Osteocyte (in vitro differentiated cells): ENCODE measurements around the gene CCDC27. TPM values are rescaled to one million over a fixed set of nuclear protein-coding genes. Genes with fewer than 3 reads are reported as not detected.

Source experiments
- DNase-seq: peaks from one replicate; pipeline ENCODE4 v3.0.0; 2021; ENCODE audit warnings: mixed read lengths; ENCODE audit not compliant: unreplicated experiment; ENCODE audit errors: extremely low spot score
- H3K27ac Mint-ChIP-seq: one replicate; pipeline ENCODE4 v1.8.0; 2021; ENCODE audit warnings: mild to moderate bottlenecking, mixed read lengths; ENCODE audit not compliant: unreplicated experiment
- H3K27me3 Mint-ChIP-seq: one replicate; pipeline ENCODE4 v1.8.0; 2021; ENCODE audit warnings: mixed read lengths; ENCODE audit not compliant: unreplicated experiment
- H3K36me3 Mint-ChIP-seq: one replicate; pipeline ENCODE4 v1.8.0; 2021; ENCODE audit warnings: mixed read lengths; ENCODE audit not compliant: unreplicated experiment
- H3K4me1 Mint-ChIP-seq: one replicate; pipeline ENCODE4 v1.8.0; 2021; ENCODE audit warnings: mixed read lengths; ENCODE audit not compliant: unreplicated experiment
- H3K4me3 Mint-ChIP-seq: one replicate; pipeline ENCODE4 v1.8.0; 2021; ENCODE audit warnings: mild to moderate bottlenecking, moderate library complexity, mixed read lengths; ENCODE audit not compliant: unreplicated experiment
- H3K9me3 Mint-ChIP-seq: one replicate; pipeline ENCODE4 v1.8.0; 2021; ENCODE audit warnings: mixed read lengths; ENCODE audit not compliant: unreplicated experiment
- CTCF ChIP-seq: fragments of 200-600 bp; sonication (generic); IDR thresholded peaks from 2 replicates; pipeline ENCODE4 v1.5.0; 2021; ENCODE audit warnings: antibody characterized with exemption, mild to moderate bottlenecking, moderate library complexity
- total RNA-seq: library from RNA; stranded (reverse); gene quantifications from 2 replicates; pipeline ENCODE4 v1.2.1, GENCODE V29; 2021

The CCDC27 gene
- total RNA-seq, 1 donor from 2014 or later: not detected

GRCh38 chr1:3772027-3772714 lies 19.9 kb downstream of the CCDC27 start:
- Mint-ChIP-seq H3K4me1 (peaks cover 16% of the 10 kb centered on the region), H3K9me3 (no peaks in the 10 kb centered on the region), H3K4me3 (peak overlapping the region; percentile 57), H3K36me3 (no peaks in the 10 kb centered on the region), H3K27ac (no peak overlapping the region), H3K27me3 (peaks cover 6% of the 10 kb centered on the region)
- TF ChIP-seq CTCF: no peak
- DNase-seq: peak; percentile 92

GRCh38 chr1:3772715-3773571 lies 20.7 kb downstream of the CCDC27 start, which contains the start of gene SMIM1:
Gene SMIM1 (plus strand): TSS chr1:3772749. CDS start chr1:3775374, 2,625 bp downstream.
- Mint-ChIP-seq H3K4me3 (peak within 1 kb of the TSS; percentile 57), H3K36me3 (no peaks in the 10 kb centered on the region), H3K4me1 (peaks cover 16% of the 10 kb centered on the region), H3K27ac (no peak within 1 kb of the TSS), H3K9me3 (no peaks in the 10 kb centered on the region), H3K27me3 (no peaks in the 10 kb centered on the region)
- DNase-seq: no peak
- no peak for TF ChIP-seq CTCF

GRCh38 chr1:3773572-3774275 lies 21.5 kb downstream of the CCDC27 start:
- H3K27me3 Mint-ChIP-seq: no peaks in the 10 kb centered on the region
- no peaks in the 10 kb centered on the region for H3K36me3 Mint-ChIP-seq
- no peak overlapping the region for H3K27ac Mint-ChIP-seq
- TF ChIP-seq CTCF: no peak
- no peaks in the 10 kb centered on the region for H3K9me3 Mint-ChIP-seq
- H3K4me1 Mint-ChIP-seq: peaks cover 16% of the 10 kb centered on the region
- no peak for DNase-seq
- H3K4me3 Mint-ChIP-seq: no peak overlapping the region

- peaks cover 16% of the 10 kb centered on the region for H3K4me1 Mint-ChIP-seq
- H3K9me3 Mint-ChIP-seq: no peaks in the 10 kb centered on the region
- H3K4me3 Mint-ChIP-seq: no peak overlapping the region
- no peaks in the 10 kb centered on the region for H3K27me3 Mint-ChIP-seq
- H3K36me3 Mint-ChIP-seq: no peaks in the 10 kb centered on the region
- no peak overlapping the region for H3K27ac Mint-ChIP-seq
- no peak for TF ChIP-seq CTCF
- no peak for DNase-seq
These were observed 22.2 kb downstream of the CCDC27 start for GRCh38 chr1:3774276-3774945.
